ENCODE data around the gene ABHD14A.
"Not testable (repeated sequence)": the region's sequence is repeated elsewhere in the genome, so short reads cannot be mapped to it uniquely, and the experiment has no call there.

Gene ABHD14A
- total RNA-seq = 0.44 to 2.4 (median 1.1) reads per million in 17 experiments

DNA sequence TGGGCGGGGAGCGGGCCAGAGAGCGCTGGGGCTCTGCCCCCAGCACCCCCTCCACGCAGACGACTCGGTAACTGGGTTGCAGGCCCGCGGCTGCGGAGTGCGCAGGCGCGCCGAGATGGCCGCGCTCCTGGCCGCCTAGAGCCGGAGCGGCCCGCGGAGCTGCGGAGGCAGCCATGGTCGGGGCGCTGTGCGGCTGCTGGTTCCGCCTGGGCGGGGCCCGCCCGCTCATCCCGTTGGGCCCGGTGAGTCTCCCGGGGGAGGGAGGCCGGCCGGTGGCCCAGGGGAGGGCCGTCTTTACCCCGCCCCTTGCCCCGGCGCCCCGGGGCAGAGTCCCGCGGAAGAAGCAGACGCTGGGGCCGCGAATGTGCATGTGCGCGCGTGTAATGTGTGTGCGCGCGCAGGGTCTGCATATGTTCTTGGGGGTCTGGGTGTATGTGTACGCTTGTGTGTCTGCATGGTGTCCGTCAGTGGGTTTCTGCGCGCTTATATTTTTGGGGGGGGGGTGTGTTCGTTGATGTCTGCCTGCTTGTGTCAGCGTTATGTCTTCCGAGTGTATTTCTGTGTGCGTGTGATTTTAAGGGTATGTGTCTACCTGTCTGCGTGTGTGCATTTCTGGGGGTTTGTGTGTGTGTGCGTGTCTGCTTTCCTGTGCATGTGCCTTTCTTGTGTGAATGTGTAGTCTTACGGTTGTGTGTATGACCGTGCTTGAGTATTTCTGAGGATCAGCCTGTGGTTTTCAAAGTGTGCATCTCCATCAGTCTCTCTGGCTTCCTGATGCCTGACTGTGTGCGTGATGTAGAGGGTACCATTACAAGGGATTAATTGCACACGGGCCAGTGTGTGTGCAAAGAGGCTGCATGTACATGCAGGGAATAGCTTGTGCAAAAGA, at the start of gene ABHD14A:
Gene ABHD14A (plus strand): TSS at position 102 of the 889 bp plus-strand sequence. CDS start 72 bp downstream, at position 174.
- DNase-seq = peak; percentile 73 to 90 (median 79)

DNA sequence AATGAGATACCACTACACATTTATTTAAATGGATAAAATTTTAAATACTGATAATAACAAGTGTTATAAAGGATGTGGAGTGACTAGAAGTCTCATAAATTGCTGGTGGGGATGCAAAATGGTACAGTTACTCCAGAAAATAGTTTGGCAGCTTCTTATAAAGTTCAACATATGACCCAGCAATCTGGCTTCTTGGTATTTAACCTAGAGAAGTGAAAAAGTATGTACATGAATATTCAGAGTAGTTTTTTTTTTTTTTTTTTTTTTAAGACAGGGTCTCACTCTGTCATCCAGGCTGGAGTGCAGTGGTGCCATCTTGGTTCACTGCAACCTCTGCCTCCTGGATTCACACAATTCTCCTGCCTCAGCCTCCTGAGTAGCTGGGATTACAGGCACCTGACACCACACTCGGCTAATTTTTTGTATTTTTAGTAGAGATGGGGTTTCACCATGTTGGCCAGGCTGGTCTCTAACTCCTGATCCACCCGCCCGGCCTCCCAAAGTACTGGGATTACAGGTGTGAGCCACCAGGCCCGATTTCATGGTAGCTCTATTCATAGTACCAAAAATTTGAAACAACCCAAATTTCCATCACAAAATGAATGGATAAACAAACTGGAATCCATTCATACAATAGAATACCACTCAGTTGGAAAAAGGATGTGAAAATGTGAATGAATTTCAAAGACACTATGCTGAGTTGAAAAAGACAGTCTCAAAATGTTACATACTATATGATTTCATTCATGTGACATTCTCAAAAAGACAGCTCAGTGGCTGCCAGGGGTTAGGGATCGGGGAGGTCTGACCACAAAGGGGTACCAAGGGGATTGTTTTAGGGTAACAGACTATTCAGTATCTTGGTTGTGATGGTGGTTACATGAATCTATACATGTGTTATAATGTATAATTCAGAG, 47.5 kb upstream of the ABHD14A start:
- no peak for DNase-seq

DNA sequence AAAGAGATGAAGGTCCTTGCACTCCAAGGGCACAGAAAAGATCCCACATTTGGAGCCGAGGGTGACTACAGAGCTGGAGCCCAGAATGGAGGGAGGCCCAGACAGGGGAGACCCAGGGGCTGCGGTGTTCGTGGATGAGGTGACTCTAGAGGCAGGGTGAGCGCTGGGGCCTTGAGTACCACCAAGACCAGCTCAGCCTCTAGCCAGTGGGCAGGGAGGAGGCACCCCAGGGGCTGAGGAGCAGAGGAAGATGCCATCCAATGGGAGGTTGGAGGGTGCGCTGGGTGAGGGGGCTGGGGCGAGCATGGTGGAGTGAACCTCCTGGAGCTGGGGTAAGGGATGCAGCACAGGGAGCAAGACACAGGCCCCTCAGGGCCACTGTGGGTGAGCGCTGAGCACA, 46.4 kb upstream of the ABHD14A start:
- DNase-seq = no peak

DNA sequence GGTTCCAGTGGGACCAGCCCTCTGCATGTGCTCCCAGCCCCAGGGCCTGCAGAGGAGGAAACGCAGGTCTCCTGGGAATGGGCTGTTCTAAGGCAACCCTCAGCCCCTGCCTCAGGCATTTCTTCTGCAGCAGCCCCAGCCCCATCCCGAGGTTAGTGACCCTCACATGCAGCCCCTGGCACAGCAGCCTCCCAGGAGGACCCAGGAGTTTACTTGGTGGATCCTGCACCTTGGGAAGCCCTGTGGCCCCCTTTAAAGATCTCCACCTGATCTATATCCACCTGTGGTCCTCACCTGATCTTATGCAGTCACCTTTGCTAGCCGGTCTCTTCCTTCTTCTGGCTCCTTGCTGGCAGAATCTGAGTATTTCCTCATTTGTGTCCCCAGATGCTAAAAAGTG, 45.9 kb upstream of the ABHD14A start:
- DNase-seq = not testable (repeated sequence)

DNA sequence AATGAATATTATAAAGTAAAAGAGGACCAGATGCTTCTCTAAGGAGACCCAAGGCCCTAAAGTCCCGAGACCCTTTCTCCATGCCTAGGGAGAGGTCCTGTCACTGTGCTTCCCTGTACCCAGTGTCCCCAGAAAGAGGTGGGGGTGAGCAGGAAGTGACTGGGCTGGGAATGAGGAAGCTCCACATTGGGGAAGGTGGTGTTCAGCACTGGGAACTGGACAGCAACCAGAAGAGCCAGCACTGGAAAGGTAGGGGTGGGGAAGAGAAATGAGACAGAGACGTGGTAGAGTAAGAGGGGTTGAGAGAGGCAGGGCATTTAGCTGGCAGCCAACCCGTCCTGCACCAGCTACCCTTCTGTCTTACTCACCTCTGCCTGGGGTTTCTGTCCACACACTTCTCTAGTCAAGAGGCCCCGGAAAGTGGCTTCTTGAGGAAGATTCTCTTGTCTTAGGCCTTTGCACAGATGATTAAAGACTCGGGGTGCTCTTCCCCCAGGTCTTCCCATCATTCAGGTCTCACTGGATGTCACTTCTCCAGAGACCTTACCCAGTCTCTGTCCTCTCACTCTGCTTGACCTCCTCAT, 45.4 kb upstream of the ABHD14A start:
- DNase-seq = peak; percentile 35 to 67 (median 52)

DNA sequence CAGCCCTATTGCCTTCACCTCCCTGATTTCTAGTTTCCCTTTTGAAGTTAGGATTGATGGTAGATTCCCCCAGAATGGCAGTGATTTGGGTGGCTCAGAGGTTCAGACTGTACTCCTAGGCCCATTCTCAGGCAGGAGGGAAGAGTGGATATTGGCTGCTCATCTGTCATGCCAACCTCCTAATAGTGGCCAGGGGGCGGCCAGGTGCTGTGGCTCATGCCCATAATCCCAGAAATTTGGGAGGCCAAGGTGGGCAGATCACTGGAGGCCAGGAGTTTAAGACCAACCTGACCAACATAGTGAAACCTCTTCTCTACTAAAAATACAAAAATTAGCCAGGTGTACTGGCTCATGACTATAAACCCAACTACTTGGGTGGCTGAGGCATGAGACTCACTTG, 44.4 kb upstream of the ABHD14A start:
- DNase-seq = no peak

DNA sequence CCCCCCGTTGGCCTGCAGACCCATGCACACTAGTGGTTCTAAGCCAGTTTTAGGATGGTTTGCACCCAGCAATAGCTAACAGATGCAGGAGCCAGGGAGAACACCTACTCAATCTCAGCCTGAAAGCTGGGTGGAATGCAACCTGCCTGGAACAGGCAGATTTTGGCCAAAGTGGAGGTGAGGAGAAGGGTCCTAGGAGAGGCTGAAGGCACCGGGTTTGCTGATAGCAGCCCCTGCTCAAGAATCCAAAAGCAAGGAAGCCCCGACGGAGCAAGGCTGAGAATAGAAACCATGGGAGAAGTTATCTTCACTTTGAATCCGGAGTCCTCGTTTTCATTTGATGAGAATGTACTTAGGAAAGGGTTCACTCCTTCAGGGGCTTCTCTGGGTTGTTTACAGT, 43.1 kb upstream of the ABHD14A start:
- DNase-seq = no peak

DNA sequence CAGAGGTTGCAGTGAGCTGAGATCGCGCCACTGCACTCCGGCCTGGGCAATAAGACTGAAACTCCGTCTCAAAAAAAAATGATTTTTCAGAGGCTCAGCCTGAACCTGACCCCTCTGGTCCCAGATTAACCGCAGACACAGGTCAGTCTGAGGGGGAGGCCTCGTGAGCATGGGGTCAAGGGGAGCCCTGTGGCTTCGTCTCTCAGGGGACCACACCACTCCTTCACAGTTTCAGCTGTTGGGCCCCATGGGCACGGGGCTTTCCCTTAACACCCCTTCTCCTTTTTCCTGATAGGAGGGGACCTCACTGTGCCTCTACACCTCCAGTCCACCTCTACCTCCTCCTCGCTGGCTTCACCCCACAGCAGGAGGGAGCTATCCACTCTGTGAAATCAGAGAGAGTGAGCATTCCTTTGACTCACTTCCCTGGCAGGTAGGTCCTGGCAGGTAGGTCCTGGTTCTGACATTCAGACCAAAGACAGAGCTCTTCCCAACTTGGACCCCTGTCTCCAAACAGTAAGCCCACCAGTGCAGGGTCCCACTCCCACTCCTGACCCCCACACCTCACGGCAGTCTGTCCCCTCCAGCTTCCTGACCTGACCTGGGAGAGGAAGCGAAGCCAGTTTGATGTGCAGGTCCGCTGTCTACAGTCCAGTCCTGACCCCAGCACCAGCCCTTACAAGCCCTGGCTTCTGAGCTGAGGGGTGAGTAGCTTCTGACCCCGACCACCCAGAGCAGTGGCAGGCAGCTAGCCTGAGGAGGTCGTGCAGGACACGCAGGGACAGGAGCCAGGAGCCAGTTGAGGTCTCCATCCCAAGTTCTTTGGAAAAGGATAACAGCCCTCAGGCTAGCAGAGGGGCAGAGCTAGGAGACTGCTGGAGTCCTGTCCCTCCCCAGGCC, 42.1 kb upstream of the ABHD14A start:
- DNase-seq = no peak

DNA sequence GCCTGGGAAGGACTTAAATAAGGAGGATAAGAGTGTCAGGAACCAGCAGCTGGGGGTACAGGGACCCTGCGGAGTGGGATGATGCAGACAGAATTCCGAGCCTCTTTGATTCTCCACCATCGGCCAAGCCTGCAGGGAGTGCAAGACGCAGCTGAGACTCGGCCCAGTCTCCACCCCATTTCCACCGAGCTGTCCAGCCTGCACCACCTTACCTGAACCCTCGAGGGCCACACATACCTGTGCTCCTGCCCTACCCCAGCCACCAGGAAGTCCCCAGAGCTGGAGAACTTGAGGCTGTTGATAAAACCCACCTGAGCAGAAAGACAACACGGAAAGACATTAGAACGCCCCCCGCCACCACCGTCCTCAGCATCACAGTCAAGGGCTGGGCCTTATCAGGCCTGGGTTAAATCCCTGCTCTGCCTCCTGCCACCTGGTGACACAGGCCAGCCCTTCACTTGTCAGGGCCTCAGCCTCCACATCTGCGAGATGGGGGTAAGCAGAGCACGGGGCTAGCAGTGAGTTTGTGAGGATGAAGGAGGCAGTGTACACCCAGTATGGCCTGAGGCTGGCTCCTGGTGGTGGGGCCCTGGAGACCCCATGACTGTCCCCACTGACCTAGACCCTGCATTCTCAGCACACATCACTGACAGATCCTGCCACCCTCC, 41.3 kb upstream of the ABHD14A start:
- no peak for DNase-seq

DNA sequence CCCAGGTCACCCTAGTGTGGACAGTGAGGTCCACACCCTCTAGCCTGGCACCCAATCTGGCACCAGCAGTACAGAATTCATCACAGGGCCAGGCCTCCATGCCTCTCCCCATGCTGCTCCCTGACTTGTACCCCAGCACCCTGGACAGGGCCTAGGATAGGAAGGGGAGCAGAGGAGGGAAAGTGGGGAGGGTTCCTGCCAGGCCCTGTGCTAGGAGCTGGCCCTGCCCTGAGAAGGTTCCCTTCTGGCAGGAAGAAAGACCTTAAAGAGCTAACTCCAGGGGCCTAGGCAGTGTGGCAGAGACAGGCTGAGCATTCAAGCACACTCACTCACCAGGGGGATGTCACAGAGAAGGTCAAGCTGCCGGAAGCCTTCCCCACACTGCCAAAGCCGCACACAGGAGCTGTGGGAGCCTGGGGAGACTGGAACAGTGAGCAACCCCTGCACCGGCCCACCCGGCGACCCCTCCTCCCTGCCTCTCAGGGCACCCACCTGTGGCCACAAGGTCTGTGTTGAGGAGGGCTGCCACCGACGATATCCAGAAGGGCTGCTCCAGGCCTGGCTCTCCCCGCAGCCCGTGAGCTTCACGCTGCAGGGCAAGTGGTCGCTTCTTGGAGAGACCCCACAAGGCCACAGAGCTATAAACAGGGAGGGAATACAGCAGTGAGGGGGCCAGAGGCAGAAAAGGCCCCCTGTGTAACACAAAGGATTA, 40.6 kb upstream of the ABHD14A start:
- DNase-seq = no peak

DNA sequence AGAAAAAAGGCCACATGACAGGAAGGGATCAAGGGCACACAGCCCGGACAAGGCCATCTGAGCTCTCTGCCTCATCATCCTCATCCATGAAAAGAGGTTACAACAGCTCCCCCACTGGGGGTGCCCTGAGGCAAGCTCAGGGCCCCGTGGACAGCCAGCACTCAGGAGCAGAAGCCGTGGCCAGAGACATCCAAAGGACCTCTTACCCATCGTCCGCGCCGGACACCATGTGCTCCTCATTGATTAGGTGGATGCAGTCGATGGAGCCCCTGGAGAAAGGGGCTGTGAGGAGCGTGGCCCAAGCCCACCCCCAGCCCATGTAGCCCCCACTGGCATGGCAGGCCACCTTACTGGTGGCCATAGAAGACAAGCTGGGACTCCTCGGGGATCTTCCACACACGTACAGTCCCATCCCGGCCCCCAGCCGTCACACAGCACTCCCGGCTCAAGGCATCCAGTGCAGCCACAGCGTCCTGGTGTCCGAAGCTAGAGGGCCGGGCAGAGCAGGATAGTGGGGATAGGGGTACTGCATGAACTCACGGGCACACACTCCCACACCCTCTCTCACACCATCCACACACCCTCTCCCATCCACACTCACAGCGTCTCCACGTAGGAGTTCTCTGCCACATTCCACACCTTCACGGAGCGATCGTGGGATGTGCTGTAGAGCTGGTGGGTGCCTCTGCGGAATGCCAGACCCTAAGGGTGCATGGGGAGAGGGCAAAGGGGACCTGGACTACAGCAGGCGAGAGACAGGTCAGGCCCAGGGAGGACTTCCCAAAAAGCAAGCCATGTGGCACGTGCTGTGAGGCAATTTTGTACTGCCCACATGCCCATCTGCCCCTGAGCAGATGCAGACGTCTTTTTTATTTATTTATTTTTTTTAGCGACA, 39.6 kb upstream of the ABHD14A start:
- no peak for DNase-seq

DNA sequence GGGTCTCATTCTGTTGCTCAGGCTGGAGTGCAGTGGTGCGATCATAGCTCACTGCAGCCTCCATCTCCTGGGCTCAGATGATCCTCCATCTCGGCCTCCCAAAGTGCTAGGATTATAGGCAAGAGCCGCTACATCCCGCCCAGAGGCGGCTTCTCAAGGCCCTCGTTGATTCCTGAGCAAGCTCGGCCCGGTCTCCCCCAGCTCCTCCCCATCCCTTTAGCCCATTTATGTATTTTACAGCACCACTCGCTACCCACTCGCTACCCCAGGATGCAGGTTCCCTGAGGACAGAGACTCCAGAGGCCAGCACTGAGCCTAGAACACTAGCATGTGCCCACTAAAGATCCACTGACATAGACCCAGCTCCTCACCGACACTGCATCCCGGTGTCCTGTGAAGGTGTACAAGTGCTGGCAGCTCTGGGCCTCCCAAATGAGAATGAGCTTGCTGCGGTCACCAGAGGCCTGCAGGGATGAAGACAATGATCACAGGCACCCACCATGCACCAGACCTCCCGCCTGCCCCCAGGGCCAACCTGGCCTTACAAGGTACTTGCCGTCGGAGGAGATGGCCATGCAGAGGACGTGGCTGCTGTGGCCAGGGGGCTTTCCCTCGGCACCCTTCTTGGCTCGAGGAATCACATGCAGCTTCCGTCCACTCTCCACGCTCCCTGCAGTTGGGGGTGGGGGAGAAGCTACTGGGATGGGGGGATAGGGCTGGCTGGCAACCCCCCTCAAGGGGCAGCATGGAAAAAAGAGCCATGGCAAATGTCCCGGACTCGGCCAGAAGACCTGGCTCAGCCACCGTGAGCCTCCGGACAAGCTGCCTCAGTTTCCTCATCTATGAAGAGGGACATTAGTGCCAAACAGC, 38.7 kb upstream of the ABHD14A start:
- no peak for DNase-seq

DNA sequence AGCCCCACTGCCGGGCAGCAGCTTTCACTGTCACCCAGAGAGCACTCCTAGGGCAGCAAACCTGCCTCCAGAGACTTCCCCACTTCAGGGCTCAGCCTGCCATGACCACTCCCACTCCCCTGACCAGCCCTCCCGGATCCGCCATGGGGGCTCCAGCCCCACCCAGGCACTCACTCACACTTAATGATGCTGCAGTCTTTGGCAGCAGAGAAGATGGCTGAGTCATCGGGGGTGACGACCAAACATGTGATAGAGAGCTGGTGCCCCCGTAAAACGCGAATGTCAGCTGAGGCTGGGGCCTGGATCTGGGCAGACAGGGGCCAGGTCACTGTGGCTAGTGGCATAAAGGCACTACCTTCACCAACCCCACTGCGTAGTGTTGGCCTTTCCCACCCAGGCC, 37.9 kb upstream of the ABHD14A start:
- no peak for DNase-seq

DNA sequence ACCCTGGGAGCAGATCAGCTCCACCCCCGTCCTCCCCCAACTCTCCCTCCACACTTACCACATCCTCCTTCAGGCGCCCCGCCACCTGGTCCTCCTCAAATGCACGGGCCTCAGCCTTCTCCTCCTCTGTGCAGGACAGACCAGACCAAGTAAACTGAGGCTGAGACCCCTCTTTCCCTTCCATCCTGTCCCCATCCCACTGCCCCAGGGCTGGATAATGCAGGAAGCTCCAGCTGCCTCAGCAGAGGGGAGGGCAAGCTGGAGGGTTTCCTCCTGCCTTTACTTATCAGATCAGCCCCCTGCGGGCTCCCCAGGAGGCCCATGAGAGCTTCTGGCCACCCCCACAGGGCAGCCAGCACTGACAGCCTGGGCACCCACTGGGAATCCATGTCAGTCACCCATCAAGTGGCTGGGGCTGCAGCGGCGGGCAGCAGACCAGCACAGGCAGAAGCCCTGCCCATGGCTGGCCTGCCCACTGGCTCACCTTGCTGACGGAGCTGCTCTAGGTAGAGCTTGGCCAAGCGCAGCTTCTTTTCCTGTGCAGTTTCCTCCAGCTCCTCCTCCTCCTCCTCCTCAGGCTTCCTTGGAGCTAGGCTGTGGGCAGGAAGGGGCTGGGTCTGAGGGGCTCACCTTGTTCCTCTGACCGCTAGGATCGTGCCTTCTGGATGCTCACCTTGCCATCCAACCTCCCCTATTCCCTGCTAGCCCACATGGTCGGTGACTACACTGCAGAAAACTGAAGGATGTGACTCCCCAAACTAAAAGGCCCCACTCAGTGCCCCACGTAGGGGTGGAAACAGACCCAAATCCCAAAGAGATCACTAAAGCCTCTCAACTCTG, 37.0 kb upstream of the ABHD14A start:
- no peak for DNase-seq

DNA sequence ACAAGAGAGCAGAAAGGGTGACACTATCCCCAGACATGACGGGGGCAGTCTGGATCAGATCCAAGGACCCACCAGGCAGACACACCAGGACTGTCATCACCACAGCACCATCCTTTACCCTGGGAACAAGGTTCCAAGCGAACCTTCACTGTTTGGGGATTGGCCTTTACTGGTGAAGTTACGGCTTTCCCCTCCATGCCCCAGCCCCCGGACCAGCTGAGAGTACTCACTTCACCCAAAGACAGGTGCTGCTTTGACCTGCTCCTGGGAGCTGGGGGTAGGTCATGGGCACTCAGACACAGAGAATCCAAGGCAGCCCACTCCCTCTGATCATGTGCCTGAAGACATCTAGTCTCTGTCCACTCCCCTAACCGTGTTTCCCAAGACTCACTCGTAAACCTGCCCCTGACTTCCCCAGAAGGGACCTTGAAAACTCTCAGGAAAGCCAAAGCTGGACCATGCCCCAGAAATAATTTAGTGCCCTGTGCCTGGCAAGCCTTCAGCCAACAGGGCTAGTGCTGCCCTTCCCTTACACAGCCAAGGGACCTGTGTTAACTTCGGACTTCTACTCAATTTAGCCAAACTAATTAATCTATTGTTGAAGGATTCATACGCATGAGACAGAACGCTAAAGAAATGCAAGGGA, 36.0 kb upstream of the ABHD14A start:
- no peak for DNase-seq

DNA sequence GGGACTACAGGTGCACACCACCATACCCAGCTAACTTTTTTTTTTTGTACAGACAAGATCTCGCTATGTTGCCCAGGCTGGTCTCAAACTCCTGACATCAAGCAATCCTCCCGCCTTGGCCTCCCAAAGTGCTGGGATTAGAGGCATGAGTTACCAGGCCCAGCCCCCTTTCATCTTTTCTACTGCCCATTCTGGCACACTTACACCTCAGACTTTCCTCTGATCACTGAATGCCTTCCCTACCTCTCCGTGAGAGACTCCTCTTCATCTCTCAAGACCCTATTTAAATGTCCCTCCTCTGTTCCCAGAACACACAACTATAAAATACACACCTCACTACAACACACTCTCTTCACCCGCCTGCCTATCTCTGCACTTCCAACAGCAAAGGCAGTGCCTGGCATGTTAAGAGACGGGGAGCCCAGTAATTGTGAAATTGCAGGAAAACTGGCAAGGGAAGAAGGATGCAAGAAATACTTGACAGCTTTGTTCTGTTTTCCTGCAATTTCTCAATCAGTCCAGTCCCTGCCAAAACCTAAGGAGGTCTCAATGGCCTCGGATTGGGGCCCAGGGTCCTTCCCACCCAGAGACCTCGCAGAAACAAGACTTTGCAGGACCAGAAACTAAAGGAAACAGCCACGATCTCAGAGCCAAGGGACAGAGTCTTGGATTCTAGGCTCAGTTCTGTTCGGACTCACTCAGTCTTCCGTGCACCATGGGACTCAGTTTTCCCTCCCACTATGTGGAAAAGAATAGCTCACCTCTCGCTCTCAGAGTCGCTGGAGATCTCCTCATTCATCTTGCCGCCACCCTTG, 34.0 kb upstream of the ABHD14A start:
- peak in 1 of 4 experiments; percentile 9 for DNase-seq

All from suppressor macrophage (primary cell).